Measurements from ENCODE around the gene FOXB1. TPM values are rescaled to one million over a fixed set of nuclear protein-coding genes. Genes with fewer than 3 reads are reported as not detected.

Gene FOXB1
- polyA plus RNA-seq, 1 donor from 2014 or later: not detected

DNA sequence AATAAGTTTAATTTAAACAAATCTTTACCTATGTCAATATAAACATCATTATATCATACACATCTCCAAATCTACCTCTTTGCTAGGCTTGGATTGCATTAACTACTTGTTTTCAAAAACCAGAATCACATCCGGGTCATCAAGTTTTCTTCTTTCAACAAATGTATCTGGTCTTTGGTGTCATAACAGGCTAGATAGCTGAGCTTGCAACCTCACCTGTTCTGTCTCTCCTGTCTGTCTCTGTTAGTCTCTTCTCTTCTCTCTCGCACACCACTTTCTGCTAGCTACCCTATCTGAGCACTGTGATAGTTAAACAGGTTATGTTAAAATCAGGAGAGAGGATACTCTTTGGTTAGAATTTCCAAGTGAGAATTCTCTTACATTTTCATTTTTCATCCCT is 6.7 kb downstream of the FOXB1 start:
- H2AFZ ChIP-seq (ENCODE audit: low read depth, low read length): no peak overlapping the region
- no peaks in the 10 kb centered on the region for H3K79me2 ChIP-seq (replicated peaks; ENCODE audit: insufficient read depth, low read length)
- H3K9me3 ChIP-seq (ENCODE audit: low read length): no peaks in the 10 kb centered on the region
- no peak overlapping the region for H3K4me2 ChIP-seq (ENCODE audit: low read length)
- TF ChIP-seq SMC3 (conservative IDR thresholded peaks at IDR 0.05; ENCODE audit: poor library complexity): no peak
- TF ChIP-seq, protein P1, sequence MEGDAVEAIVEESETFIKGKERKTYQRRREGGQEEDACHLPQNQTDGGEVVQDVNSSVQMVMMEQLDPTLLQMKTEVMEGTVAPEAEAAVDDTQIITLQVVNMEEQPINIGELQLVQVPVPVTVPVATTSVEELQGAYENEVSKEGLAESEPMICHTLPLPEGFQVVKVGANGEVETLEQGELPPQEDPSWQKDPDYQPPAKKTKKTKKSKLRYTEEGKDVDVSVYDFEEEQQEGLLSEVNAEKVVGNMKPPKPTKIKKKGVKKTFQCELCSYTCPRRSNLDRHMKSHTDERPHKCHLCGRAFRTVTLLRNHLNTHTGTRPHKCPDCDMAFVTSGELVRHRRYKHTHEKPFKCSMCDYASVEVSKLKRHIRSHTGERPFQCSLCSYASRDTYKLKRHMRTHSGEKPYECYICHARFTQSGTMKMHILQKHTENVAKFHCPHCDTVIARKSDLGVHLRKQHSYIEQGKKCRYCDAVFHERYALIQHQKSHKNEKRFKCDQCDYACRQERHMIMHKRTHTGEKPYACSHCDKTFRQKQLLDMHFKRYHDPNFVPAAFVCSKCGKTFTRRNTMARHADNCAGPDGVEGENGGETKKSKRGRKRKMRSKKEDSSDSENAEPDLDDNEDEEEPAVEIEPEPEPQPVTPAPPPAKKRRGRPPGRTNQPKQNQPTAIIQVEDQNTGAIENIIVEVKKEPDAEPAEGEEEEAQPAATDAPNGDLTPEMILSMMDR (IDR thresholded peaks at IDR 0.05; ENCODE audit: poor library complexity, severe bottlenecking): no peak
- no peak for TF ChIP-seq TAF1 (IDR thresholded peaks at IDR 0.05; ENCODE audit: low read depth)
- H3K9ac ChIP-seq (ENCODE audit: low read length): no peak overlapping the region
- H4K20me1 ChIP-seq (ENCODE audit: insufficient read depth): no peaks in the 10 kb centered on the region
- no peaks in the 10 kb centered on the region for H3K9me2 ChIP-seq (ENCODE audit: insufficient read depth, low read length)
- peaks cover 91% of the 10 kb centered on the region for H3K27me3 ChIP-seq (ENCODE audit: insufficient read depth, low read depth, low read length)
- no peaks in the 10 kb centered on the region for H3F3A ChIP-seq (ENCODE audit: insufficient read depth, low read length, poor library complexity, severe bottlenecking)
- no peaks in the 10 kb centered on the region for H3K36me3 ChIP-seq (ENCODE audit: insufficient read depth, low read length)
- H3K4me3 ChIP-seq (ENCODE audit: low read length): no peak overlapping the region
- H3K27ac ChIP-seq (ENCODE audit: low read length): no peak overlapping the region

DNA sequence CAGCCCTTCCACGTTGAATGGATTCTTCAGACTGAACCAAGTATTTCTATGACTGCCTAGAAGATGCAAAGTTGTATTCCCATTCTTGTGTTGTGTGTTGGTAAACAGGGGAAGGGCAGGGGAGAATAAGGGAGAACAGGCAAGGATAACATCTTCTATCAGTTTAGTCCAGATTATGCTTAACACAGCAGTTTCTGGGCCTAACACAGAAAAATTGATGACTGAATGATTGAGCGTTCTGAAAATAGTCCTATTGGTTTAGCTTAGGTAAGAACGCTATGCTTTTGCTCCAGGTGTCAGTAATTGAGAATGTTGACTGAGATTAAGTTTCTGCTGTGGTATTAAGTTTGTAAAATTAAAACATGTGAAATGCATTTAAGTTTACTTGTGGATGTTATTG is 8.6 kb downstream of the FOXB1 start:
- no peaks in the 10 kb centered on the region for H4K20me1 ChIP-seq (ENCODE audit: insufficient read depth)
- TF ChIP-seq EP300 (conservative IDR thresholded peaks at IDR 0.05; ENCODE audit: poor library complexity, severe bottlenecking): no peak
- TF ChIP-seq RAD21 (conservative IDR thresholded peaks at IDR 0.05): no peak
- no peak for TF ChIP-seq SMC3 (conservative IDR thresholded peaks at IDR 0.05; ENCODE audit: poor library complexity)
- no peak for TF ChIP-seq POLR2AphosphoS5 (IDR thresholded peaks at IDR 0.05)
- TF ChIP-seq TAF1 (IDR thresholded peaks at IDR 0.05; ENCODE audit: low read depth): no peak
- TF ChIP-seq, protein P1 (IDR thresholded peaks at IDR 0.05; ENCODE audit: poor library complexity, severe bottlenecking): no peak
- H3K27ac ChIP-seq (ENCODE audit: low read length): no peak overlapping the region
- no peaks in the 10 kb centered on the region for H3K79me2 ChIP-seq (replicated peaks; ENCODE audit: insufficient read depth, low read length)
- no peak overlapping the region for H3K9ac ChIP-seq (ENCODE audit: low read length)
- no peaks in the 10 kb centered on the region for H3F3A ChIP-seq (ENCODE audit: insufficient read depth, low read length, poor library complexity, severe bottlenecking)
- no peak overlapping the region for H3K4me3 ChIP-seq (ENCODE audit: low read length)
- H3K9me2 ChIP-seq (ENCODE audit: insufficient read depth, low read length): no peaks in the 10 kb centered on the region
- no peak overlapping the region for H2AFZ ChIP-seq (ENCODE audit: low read depth, low read length)
- H3K9me3 ChIP-seq (ENCODE audit: low read length): no peaks in the 10 kb centered on the region
- no peak overlapping the region for H3K4me2 ChIP-seq (ENCODE audit: low read length)
- peaks cover 72% of the 10 kb centered on the region for H3K27me3 ChIP-seq (ENCODE audit: insufficient read depth, low read depth, low read length)
- no peaks in the 10 kb centered on the region for H3K36me3 ChIP-seq (ENCODE audit: insufficient read depth, low read length)

DNA sequence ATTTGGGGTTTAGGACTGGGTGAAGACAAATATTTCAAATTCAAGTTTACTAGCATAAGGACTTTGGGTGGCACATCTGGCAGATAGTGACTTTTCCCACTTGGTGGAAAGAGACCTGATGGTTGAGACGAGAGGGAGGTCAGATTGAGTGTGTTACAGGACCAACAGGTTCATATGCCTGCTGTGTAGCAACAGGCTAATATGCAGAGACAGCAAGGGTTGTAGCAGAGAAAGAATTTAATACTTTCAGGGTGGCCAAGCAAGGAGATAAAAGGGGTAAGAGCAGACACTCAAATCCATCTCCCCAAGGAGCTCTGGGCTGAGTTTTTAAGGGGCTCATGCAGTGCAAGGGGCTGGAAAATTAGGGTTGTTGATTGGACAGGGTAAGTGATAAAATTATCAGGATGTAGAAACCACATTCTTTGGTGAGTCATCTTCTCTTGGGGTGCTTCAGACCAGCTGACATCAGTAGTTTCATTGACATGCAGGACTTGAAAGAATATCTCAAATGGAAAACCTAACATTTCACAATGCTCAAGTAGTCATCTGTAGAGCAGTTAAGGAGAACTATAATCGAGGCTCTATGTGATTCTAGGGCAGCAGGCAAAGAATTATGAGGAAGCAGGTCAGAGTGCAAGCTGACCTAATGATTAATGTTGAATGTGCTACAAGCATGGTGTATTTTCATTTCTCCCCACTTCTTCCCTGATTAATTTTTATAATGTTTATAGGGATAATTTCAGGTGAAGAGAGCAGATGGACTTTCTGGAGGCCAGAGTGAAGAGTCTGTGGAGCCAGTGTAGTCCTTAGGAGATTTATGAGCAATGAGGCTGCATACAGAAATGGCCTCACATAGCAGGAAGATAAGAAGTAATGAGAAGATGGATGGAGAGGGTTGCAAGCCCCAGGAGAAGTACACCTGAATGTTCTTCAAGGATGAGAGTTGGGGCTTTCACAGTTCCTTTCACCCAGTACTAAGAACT is 13.7 kb downstream of the FOXB1 start:
- TF ChIP-seq MXI1 (conservative IDR thresholded peaks at IDR 0.05; ENCODE audit: poor library complexity, severe bottlenecking) (no peak), EZH2 (IDR thresholded peaks at IDR 0.05; ENCODE audit: borderline replicate concordance, insufficient read depth, low read length, poor library complexity, severe bottlenecking) (no peak), TAF1 (IDR thresholded peaks at IDR 0.05; ENCODE audit: low read depth) (no peak), RAD21 (conservative IDR thresholded peaks at IDR 0.05) (no peak), SMC3 (conservative IDR thresholded peaks at IDR 0.05; ENCODE audit: poor library complexity) (no peak), EP300 (conservative IDR thresholded peaks at IDR 0.05; ENCODE audit: poor library complexity, severe bottlenecking) (no peak)
- TF ChIP-seq, protein P2, sequence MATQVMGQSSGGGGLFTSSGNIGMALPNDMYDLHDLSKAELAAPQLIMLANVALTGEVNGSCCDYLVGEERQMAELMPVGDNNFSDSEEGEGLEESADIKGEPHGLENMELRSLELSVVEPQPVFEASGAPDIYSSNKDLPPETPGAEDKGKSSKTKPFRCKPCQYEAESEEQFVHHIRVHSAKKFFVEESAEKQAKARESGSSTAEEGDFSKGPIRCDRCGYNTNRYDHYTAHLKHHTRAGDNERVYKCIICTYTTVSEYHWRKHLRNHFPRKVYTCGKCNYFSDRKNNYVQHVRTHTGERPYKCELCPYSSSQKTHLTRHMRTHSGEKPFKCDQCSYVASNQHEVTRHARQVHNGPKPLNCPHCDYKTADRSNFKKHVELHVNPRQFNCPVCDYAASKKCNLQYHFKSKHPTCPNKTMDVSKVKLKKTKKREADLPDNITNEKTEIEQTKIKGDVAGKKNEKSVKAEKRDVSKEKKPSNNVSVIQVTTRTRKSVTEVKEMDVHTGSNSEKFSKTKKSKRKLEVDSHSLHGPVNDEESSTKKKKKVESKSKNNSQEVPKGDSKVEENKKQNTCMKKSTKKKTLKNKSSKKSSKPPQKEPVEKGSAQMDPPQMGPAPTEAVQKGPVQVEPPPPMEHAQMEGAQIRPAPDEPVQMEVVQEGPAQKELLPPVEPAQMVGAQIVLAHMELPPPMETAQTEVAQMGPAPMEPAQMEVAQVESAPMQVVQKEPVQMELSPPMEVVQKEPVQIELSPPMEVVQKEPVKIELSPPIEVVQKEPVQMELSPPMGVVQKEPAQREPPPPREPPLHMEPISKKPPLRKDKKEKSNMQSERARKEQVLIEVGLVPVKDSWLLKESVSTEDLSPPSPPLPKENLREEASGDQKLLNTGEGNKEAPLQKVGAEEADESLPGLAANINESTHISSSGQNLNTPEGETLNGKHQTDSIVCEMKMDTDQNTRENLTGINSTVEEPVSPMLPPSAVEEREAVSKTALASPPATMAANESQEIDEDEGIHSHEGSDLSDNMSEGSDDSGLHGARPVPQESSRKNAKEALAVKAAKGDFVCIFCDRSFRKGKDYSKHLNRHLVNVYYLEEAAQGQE (IDR thresholded peaks at IDR 0.05; ENCODE audit: borderline replicate concordance): no peak
- TF ChIP-seq, protein P1 (IDR thresholded peaks at IDR 0.05; ENCODE audit: poor library complexity, severe bottlenecking): no peak
- Histone ChIP-seq H2AFZ (ENCODE audit: low read depth, low read length) (no peak overlapping the region), H3K4me3 (ENCODE audit: low read length) (no peak overlapping the region), H3K27ac (ENCODE audit: low read length) (no peak overlapping the region), H3K27me3 (ENCODE audit: insufficient read depth, low read depth, low read length) (peaks cover 21% of the 10 kb centered on the region), H3K9ac (ENCODE audit: low read length) (no peak overlapping the region), H3K9me2 (ENCODE audit: insufficient read depth, low read length) (no peaks in the 10 kb centered on the region), H3F3A (ENCODE audit: insufficient read depth, low read length, poor library complexity, severe bottlenecking) (no peaks in the 10 kb centered on the region), H3K9me3 (ENCODE audit: low read length) (no peaks in the 10 kb centered on the region), H3K4me2 (ENCODE audit: low read length) (no peak overlapping the region), H3K79me2 (replicated peaks; ENCODE audit: insufficient read depth, low read length) (no peaks in the 10 kb centered on the region), H3K36me3 (ENCODE audit: insufficient read depth, low read length) (no peaks in the 10 kb centered on the region), H4K20me1 (ENCODE audit: insufficient read depth) (no peaks in the 10 kb centered on the region)
